ENCODE measurements around the gene TFEB. TPM values are rescaled to one million over a fixed set of nuclear protein-coding genes. Genes with fewer than 3 reads are reported as not detected.
A peak's percentile ranks its signal among the peaks of the same experiment; 100 is the strongest.

TFEB gene
- total RNA-seq, 2 donors from 2014 or later, result 24.3 to 29.7 TPM

DNA sequence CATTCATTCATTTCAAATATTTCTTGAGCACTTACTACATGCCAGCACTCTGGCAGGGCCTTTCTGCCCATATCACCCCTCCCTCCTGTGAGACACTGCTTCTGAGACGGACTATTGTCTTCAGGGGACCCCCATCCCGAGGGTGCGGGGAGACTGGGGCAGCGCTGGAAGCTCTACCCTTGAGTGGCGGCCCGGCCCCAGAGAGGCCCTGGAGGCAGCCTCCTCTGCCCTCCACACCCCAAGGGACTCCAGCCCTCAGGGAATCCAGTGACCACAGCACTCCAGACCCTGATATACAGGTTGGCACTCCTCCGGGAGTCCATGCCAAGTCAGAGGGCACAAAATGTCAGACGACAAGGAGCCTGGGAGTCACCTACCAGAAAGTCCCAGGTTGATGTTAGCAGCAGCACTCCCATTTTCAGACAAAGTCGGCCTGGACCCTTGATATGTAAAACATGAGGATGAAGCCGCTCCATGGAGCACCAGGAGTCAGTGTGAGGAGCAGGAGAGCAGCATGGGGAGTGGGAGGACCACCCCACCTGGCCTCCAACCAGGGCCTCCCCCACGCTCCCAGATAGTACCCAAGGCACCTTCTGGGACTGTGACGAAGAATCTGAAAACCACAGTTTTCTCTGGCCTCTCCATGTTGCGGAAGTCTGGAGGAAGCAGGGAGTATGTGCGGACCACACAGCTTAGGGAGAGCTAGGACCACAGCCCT, 20.7 kb downstream of the TFEB start:
- intact Hi-C loops (cut with DNase I, micrococcal nuclease), result no loop called here
- ATAC-seq (no peak), DNase-seq (no peak)

DNA sequence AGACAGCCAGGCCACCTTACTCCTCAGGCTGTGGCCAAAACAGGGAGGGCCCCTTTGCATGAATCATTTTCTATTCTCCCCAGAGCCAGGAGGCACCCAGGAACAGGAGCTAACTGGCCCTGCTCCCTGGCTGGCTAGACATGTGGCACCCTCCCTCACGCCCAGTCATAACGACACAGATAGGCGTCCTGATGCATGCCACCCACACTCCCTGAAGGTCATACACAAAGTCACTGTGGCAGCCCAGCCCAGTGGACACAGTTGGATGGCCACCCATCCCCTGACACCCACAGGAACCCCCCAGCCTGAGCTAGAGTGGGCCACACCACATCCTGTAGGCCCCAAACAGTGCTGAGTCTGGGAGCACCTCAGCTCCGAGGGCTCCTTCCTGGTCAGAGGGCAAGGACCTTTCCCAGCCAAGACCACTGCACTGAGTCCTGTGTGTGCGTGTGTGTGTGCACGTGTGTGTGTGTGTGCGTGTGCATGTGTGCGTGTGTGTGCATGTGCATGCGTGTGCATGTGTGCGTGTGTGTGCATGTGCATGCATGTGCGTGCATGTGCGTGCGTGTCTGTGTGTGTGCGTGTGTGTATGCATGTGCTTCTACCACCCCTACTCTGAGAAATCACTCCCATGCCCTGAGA, 21.6 kb downstream of the TFEB start:
- DNase-seq (no peak), ATAC-seq (peak; percentile 57)
- intact Hi-C loops (cut with DNase I, micrococcal nuclease), result no loop called here

DNA sequence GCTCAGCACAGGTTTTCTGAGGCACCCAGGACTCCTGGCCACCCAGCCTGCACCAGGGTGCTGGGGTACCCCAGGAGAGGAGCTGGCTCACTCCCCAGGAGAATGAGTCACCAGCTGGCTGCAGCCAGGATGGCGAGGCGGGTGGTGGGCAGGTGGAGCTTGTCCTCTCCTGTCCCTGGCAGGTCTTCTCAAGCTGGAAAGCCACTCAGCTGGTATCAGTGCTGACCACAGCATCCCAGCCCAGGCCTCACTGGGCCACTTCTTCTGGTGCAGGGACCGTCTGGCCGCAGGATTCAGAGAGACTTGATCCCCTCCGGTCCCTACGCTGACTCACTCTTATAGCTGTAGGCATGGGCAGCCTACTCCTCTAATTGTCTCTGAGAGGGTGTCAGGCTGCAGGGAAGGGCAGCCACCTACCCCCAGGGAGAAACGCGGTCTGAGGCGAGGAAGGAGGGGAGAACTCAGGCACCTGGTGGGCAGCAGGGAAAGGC, 22.2 kb downstream of the TFEB start:
- intact Hi-C loops (cut with DNase I, micrococcal nuclease), result no loop called here
- DNase-seq (peak in 1 of 2 donors; percentile 59), ATAC-seq (peak; percentile 24)

GRCh38 chr6:41712651-41713103, 22.7 kb downstream of the TFEB start:
- intact Hi-C loops (cut with DNase I, micrococcal nuclease), result no loop called here
- DNase-seq, result no peak
- ATAC-seq, result peak; percentile 17

GRCh38 chr6:41711323-41712038, 23.9 kb downstream of the TFEB start:
- intact Hi-C loops (cut with DNase I, micrococcal nuclease), result no loop called here
- DNase-seq (no peak), ATAC-seq (no peak)

- ATAC-seq (no peak), DNase-seq (no peak)
- intact Hi-C loops (cut with DNase I, micrococcal nuclease), result no loop called here
These were observed 26.0 kb downstream of the TFEB start for GRCh38 chr6:41709375-41709774.

- intact Hi-C loops (cut with DNase I, micrococcal nuclease), result no loop called here
- no peak for DNase-seq
- ATAC-seq, result no peak
These were observed 26.6 kb downstream of the TFEB start for GRCh38 chr6:41708856-41709255.

DNA sequence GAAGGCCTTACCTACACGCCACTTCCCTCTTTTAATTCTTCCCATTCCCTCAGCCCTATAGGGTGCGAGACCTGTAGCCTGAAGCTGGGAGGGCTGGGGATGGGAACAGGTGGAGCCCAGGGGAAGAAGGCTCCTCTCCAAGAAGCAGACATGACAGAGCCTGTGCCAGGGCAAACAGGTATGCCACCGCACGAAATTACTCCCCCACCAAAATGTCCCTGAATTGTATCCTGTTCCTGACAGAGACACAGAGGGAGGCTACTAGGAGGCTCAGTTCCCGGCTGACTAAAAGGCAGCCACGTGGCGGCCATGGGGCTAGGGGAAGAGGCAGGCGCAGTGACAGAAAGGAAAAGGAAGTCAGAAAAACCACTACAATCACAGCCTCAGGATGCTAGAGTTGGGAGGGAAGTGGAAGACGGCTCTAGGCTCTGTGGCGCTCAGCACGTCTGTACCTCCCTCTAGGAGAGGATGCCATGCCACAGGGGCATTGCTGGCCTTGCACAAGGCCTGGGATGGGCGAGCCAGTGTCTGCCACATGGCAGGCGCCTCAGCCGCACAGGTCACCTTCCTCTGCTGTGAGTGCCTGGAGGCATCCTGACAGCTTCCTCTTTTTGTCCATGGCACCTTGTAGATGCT, 27.7 kb downstream of the TFEB start:
- DNase-seq, result no peak
- ATAC-seq, result no peak
- intact Hi-C loops (cut with DNase I, micrococcal nuclease), result no loop called here

- intact Hi-C loops (cut with DNase I, micrococcal nuclease), result no loop called here
- DNase-seq, result no peak
- no peak for ATAC-seq
These were observed 28.4 kb downstream of the TFEB start for GRCh38 chr6:41706876-41707564.

DNA sequence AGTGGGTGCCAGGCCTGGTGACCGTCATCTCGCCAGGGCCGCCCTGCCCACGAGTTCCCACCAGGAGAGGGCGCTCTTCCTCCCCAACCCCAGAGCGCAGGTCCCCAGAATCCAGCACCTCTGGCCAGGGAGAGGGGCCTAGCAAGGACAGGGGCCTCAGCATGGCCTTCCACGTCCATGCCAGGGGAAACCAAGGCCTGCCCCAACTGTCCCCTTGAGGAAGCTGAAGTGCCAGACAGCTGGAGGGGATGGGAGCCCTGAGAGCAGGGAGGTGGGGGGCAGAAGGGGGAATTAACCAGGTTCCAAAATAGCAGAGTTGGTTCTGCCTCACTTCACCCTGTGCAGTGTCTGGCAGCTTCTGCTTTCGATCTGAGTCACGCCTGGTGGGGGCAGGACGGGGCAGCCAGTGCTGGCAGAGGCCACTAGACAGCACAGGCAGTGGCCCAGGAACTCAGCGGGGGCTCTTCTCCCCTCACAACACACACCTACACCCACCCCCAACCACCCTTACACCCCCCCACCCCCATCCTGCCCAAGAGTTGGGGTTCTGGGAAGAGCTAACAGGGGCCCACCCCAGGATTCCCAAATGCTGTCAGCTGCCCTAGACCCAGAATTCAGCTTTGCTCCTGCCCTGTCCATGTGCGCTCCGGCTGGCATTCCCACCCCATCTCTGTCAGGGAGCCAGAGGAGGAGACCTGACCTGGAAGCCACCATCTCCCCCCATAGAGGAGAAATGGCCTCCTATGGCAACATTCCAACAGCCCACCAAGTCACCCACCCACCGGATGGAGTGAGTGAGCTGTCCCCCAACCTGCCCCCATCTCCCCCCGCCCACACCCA, 29.2 kb downstream of the TFEB start:
- ATAC-seq (peak; percentile 74), DNase-seq (peak; percentile 82 to 84)
- intact Hi-C loops (cut with DNase I, micrococcal nuclease), result no loop called here

DNA sequence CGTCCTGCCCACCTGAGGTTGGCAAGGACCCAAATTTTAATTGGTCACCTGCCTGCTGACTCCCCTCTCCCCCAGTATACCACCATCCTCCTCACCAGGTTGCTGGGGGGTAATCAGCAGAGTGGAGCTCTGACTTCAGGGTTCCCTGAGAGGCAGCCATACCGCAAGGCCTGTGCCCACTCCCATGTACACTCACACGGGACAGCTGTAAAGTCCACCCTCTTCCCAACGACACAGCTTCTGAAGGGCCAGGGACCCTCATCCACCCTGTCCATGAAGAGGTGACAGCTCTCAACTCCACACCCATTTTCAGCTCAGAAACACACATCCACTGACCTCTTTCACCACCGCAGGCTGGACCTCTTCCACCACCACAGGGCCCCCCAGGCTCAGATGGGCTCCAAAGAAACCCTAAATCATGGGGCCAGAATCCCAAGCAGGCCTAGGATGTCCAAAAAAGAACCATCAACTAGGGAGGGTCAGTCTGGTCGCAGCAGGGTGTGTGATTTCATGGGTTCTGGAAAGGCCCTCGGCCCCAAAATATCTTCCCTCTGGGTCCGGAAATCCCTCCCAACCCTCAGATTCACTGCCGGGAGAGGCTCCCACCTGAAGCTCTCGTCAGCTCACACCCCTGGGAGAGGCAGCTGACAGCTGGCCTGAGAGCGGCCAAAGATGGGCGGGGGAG, 30.0 kb downstream of the TFEB start:
- intact Hi-C loops (cut with DNase I, micrococcal nuclease), result no loop called here
- ATAC-seq (peak; percentile 7), DNase-seq (no peak)

- DNase-seq (peak; percentile 36 to 64), ATAC-seq (peak; percentile 82)
- intact Hi-C loops (cut with DNase I, micrococcal nuclease), result no loop called here
These were observed 30.6 kb downstream of the TFEB start for GRCh38 chr6:41704656-41705310.

DNA sequence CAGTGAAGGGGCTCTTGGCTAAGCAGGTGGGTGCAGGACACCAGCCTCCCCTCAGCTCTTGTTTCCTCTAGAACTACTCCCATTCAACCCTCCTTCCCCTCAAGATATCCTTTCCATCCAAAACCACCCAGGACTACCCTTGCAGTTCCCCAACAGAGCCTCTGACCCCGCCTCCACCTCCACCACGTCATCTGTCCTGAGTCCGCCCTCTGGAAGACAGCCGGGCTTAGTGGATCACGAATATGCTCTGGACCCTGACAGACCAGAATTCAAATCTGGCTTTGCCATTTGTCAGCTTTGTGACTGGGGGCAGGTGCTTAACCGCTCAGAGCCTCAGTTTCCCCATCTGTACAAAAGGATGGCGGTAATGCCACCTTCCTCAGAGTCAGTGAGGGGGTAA, 31.4 kb downstream of the TFEB start:
- intact Hi-C loops (cut with DNase I, micrococcal nuclease), result no loop called here
- DNase-seq, result no peak

DNA sequence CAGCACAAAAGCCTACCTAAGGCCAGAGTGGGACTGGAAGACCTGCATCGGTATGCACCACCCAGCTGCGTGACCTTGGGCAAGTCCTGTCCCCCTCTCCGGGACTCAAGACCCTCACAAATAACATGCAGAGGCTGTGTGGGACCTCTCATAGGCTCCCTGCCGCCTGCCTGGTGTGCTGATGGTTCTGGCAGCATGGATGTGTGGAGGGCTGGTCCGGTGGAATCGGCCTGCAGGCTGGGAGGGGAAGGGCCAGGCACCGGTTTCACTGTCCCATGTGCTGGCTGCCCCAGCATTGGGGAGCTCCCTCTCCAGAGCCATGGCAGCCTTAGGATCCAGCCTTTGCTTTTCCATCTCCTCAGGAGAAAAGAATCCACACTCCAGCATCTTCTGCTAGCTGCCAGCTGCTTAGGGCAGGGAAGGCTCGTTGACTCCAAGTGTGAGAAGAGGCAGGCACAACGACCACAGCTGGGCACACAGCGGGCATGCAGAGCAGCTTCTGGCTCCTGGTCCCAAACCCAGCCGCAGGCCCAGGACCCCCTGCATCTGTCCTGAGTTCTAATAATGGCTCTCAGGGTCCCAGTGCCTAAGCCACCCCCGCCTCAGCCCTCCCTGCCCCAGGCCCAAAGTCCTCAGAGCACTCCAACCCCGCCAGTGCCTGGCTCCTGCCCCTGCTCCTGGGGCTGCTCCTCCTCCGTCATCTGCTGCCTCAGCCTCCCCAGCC, 32.5 kb downstream of the TFEB start:
- intact Hi-C loops (cut with DNase I, micrococcal nuclease), result no loop called here
- DNase-seq, result no peak
- no peak for ATAC-seq

More for the DNA sequence above, 31.4 kb downstream of the TFEB start:
- ATAC-seq, result no peak

DNA sequence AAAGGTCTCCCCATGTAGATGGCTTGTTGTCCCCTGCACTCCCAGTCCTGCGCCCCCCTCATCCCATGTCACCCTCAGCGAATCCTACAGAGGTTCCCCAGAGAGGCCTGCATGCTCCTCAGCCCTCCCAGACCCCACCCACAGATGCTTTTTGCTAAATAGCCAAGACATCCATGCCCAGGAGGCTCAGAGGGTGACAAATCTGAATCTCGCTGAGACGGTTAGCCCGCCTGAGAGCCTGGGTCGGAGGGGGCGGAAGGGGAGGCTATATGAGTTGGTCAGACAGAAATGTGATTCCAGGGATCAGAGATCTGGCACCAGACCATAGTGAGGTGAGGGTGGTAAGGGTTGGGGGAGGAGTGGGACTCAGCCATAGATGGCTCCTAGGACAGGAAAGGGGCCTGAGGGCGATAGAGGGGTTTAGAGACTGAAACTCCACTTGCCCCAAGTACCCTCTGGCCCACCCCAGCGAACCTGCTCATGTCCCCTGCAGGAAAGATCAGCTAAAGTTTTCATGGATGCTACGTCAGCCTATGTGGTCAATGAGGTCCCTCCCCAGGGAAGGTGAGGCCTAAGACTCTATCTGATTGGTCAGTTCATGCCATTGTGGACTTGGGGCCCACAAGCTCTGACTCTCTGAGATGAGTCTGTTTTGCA, 33.2 kb downstream of the TFEB start:
- intact Hi-C loops (cut with DNase I, micrococcal nuclease), result no loop called here
- DNase-seq (no peak), ATAC-seq (no peak)

Measured in left colon (tissue), 2 donors.